ENCODE results near the gene ZNF789.

ZNF789 gene

GRCh38 chr7:99451936-99452335 is 20.8 kb upstream of the ZNF789 start:
- no peak for ATAC-seq
- no peak for DNase-seq
- Mint-ChIP-seq H3K36me3 (ENCODE audit: low read depth) (peaks cover 30% of the 10 kb centered on the region), H3K27me3 (no peaks in the 10 kb centered on the region), H3K4me1 (peaks cover 2% of the 10 kb centered on the region), H3K9me3 (no peaks in the 10 kb centered on the region), H3K4me3 (no peak overlapping the region), H3K27ac (no peak overlapping the region)

GRCh38 chr7:99452541-99452940 is 20.1 kb upstream of the ZNF789 start:
- no peak for ATAC-seq
- Mint-ChIP-seq H3K27ac (no peak overlapping the region), H3K4me1 (peaks cover 2% of the 10 kb centered on the region), H3K36me3 (ENCODE audit: low read depth) (peaks cover 30% of the 10 kb centered on the region), H3K4me3 (no peak overlapping the region), H3K27me3 (no peaks in the 10 kb centered on the region), H3K9me3 (no peaks in the 10 kb centered on the region)
- DNase-seq: no peak

GRCh38 chr7:99453105-99453504 is 19.6 kb upstream of the ZNF789 start:
- no peaks in the 10 kb centered on the region for H3K9me3 Mint-ChIP-seq
- ATAC-seq: no peak
- H3K27me3 Mint-ChIP-seq: no peaks in the 10 kb centered on the region
- peaks cover 28% of the 10 kb centered on the region for H3K36me3 Mint-ChIP-seq (ENCODE audit: low read depth)
- DNase-seq: no peak
- peaks cover 2% of the 10 kb centered on the region for H3K4me1 Mint-ChIP-seq
- no peak overlapping the region for H3K27ac Mint-ChIP-seq
- no peak overlapping the region for H3K4me3 Mint-ChIP-seq

GRCh38 chr7:99455874-99456273 is 16.8 kb upstream of the ZNF789 start:
- Mint-ChIP-seq H3K4me1 (peaks cover 15% of the 10 kb centered on the region), H3K27ac (no peak overlapping the region), H3K27me3 (no peaks in the 10 kb centered on the region), H3K4me3 (no peak overlapping the region), H3K36me3 (ENCODE audit: low read depth) (peaks cover 43% of the 10 kb centered on the region), H3K9me3 (no peaks in the 10 kb centered on the region)
- ATAC-seq (no peak), DNase-seq (no peak)

GRCh38 chr7:99456288-99456687 is 16.4 kb upstream of the ZNF789 start:
- Mint-ChIP-seq H3K4me3 (no peak overlapping the region), H3K9me3 (no peaks in the 10 kb centered on the region), H3K4me1 (peaks cover 17% of the 10 kb centered on the region), H3K27me3 (no peaks in the 10 kb centered on the region), H3K27ac (no peak overlapping the region), H3K36me3 (ENCODE audit: low read depth) (peaks cover 41% of the 10 kb centered on the region)
- no peak for ATAC-seq
- no peak for DNase-seq

GRCh38 chr7:99457050-99457649 is 15.5 kb upstream of the ZNF789 start:
- H3K4me3 Mint-ChIP-seq: no peak overlapping the region
- H3K27ac Mint-ChIP-seq: no peak overlapping the region

GRCh38 chr7:99457650-99458493 is 14.8 kb upstream of the ZNF789 start:
- peaks cover 27% of the 10 kb centered on the region for H3K4me1 Mint-ChIP-seq
- no peak overlapping the region for H3K27ac Mint-ChIP-seq
- H3K9me3 Mint-ChIP-seq: no peaks in the 10 kb centered on the region
- no peak overlapping the region for H3K4me3 Mint-ChIP-seq
- DNase-seq (no peak), ATAC-seq (no peak)
- no peaks in the 10 kb centered on the region for H3K27me3 Mint-ChIP-seq
- peaks cover 49% of the 10 kb centered on the region for H3K36me3 Mint-ChIP-seq (ENCODE audit: low read depth)

More at GRCh38 chr7:99457050-99457649, 15.5 kb upstream of the ZNF789 start:
- ATAC-seq (no peak), DNase-seq (no peak)
- peaks cover 44% of the 10 kb centered on the region for H3K36me3 Mint-ChIP-seq (ENCODE audit: low read depth)
- peaks cover 21% of the 10 kb centered on the region for H3K4me1 Mint-ChIP-seq
- no peaks in the 10 kb centered on the region for H3K9me3 Mint-ChIP-seq
- no peaks in the 10 kb centered on the region for H3K27me3 Mint-ChIP-seq

GRCh38 chr7:99459087-99459486 is 13.6 kb upstream of the ZNF789 start:
- peak; percentile 40 for ATAC-seq
- Mint-ChIP-seq H3K27me3 (no peaks in the 10 kb centered on the region), H3K27ac (peak overlapping the region; percentile 52), H3K4me3 (no peak overlapping the region), H3K9me3 (no peaks in the 10 kb centered on the region), H3K4me1 (peaks cover 31% of the 10 kb centered on the region), H3K36me3 (ENCODE audit: low read depth) (peaks cover 50% of the 10 kb centered on the region)
- peak; percentile 20 for DNase-seq

GRCh38 chr7:99460651-99461050 is 12.0 kb upstream of the ZNF789 start:
- DNase-seq (no peak), ATAC-seq (no peak)
- Mint-ChIP-seq H3K36me3 (ENCODE audit: low read depth) (peaks cover 54% of the 10 kb centered on the region), H3K27ac (no peak overlapping the region), H3K4me1 (peaks cover 41% of the 10 kb centered on the region), H3K27me3 (no peaks in the 10 kb centered on the region), H3K4me3 (no peak overlapping the region), H3K9me3 (no peaks in the 10 kb centered on the region)

- no peak for ATAC-seq
- no peak for DNase-seq
- H3K27me3 Mint-ChIP-seq: no peaks in the 10 kb centered on the region
- H3K4me3 Mint-ChIP-seq: no peak overlapping the region
- H3K36me3 Mint-ChIP-seq (ENCODE audit: low read depth): peaks cover 56% of the 10 kb centered on the region
- no peak overlapping the region for H3K27ac Mint-ChIP-seq
- peaks cover 45% of the 10 kb centered on the region for H3K4me1 Mint-ChIP-seq
- H3K9me3 Mint-ChIP-seq: no peaks in the 10 kb centered on the region
These were observed 11.5 kb upstream of the ZNF789 start for GRCh38 chr7:99461221-99461620.

- Mint-ChIP-seq H3K4me1 (peaks cover 36% of the 10 kb centered on the region), H3K27ac (peak overlapping the region; percentile 87), H3K36me3 (ENCODE audit: low read depth) (peaks cover 32% of the 10 kb centered on the region), H3K4me3 (peak overlapping the region; percentile 89), H3K27me3 (no peaks in the 10 kb centered on the region), H3K9me3 (no peaks in the 10 kb centered on the region)
- DNase-seq (no peak), ATAC-seq (no peak)
These were observed 7.3 kb upstream of the ZNF789 start for GRCh38 chr7:99465421-99465768.

GRCh38 chr7:99468336-99468918 is 4.3 kb upstream of the ZNF789 start:
- peaks cover 34% of the 10 kb centered on the region for H3K4me1 Mint-ChIP-seq
- no peak overlapping the region for H3K27ac Mint-ChIP-seq
- H3K9me3 Mint-ChIP-seq: no peaks in the 10 kb centered on the region
- H3K36me3 Mint-ChIP-seq (ENCODE audit: low read depth): peaks cover 19% of the 10 kb centered on the region
- ATAC-seq: no peak
- H3K4me3 Mint-ChIP-seq: no peak overlapping the region
- no peak for DNase-seq
- no peaks in the 10 kb centered on the region for H3K27me3 Mint-ChIP-seq

GRCh38 chr7:99469381-99470065 is 3.2 kb upstream of the ZNF789 start:
- Mint-ChIP-seq H3K27me3 (no peaks in the 10 kb centered on the region), H3K4me3 (no peak overlapping the region), H3K36me3 (ENCODE audit: low read depth) (peaks cover 12% of the 10 kb centered on the region), H3K27ac (no peak overlapping the region), H3K4me1 (peaks cover 37% of the 10 kb centered on the region), H3K9me3 (no peaks in the 10 kb centered on the region)
- DNase-seq: no peak
- ATAC-seq: no peak

- no peak for DNase-seq
- ATAC-seq: no peak
- Mint-ChIP-seq H3K36me3 (ENCODE audit: low read depth) (peaks cover 13% of the 10 kb centered on the region), H3K9me3 (no peaks in the 10 kb centered on the region), H3K4me3 (peak overlapping the region; percentile 100), H3K27me3 (no peaks in the 10 kb centered on the region), H3K4me1 (peaks cover 39% of the 10 kb centered on the region), H3K27ac (peak overlapping the region; percentile 95)
These were observed 566 bp downstream of the ZNF789 start for GRCh38 chr7:99473315-99473596.

GRCh38 chr7:99476107-99476506 is 3.4 kb downstream of the ZNF789 start:
- Mint-ChIP-seq H3K4me3 (no peak overlapping the region), H3K36me3 (ENCODE audit: low read depth) (peaks cover 16% of the 10 kb centered on the region)

More at GRCh38 chr7:99476107-99476506, 3.4 kb downstream of the ZNF789 start:
- Mint-ChIP-seq H3K27me3 (no peaks in the 10 kb centered on the region), H3K4me1 (peaks cover 45% of the 10 kb centered on the region), H3K27ac (no peak overlapping the region), H3K9me3 (no peaks in the 10 kb centered on the region)
- no peak for ATAC-seq
- DNase-seq: no peak
